PC-3 (cell line): ENCODE measurements around the gene ASB10.

Source experiments
- EZH2 ChIP-seq: fragments of 300-600 bp; sonication (generic); IDR thresholded peaks from one replicate; pipeline ENCODE4 v1.6.1; 2017; ENCODE audit warnings: antibody characterized with exemption, mild to moderate bottlenecking, low read length; ENCODE audit not compliant: unreplicated experiment
- TF ChIP-seq, protein P1 (sequence below): fragments of 300-600 bp; sonication (generic); conservative IDR thresholded peaks from 2 replicates; pipeline ENCODE4 v1.5.1; 2017; ENCODE audit warnings: antibody characterized with exemption, low read depth, mild to moderate bottlenecking, low read length

- TF ChIP-seq, protein P1, sequence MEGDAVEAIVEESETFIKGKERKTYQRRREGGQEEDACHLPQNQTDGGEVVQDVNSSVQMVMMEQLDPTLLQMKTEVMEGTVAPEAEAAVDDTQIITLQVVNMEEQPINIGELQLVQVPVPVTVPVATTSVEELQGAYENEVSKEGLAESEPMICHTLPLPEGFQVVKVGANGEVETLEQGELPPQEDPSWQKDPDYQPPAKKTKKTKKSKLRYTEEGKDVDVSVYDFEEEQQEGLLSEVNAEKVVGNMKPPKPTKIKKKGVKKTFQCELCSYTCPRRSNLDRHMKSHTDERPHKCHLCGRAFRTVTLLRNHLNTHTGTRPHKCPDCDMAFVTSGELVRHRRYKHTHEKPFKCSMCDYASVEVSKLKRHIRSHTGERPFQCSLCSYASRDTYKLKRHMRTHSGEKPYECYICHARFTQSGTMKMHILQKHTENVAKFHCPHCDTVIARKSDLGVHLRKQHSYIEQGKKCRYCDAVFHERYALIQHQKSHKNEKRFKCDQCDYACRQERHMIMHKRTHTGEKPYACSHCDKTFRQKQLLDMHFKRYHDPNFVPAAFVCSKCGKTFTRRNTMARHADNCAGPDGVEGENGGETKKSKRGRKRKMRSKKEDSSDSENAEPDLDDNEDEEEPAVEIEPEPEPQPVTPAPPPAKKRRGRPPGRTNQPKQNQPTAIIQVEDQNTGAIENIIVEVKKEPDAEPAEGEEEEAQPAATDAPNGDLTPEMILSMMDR, result no peak
- no peak for TF ChIP-seq EZH2
These were observed 6.0 kb downstream of the ASB10 start for GRCh38 chr7:151181011-151181431.
